ENCODE measurements around the gene GAPDHS. TPM values are rescaled to one million over a fixed set of nuclear protein-coding genes. Genes with fewer than 3 reads are reported as not detected.

The GAPDHS gene
- total RNA-seq, 1 experiment from 2014 or later = not detected

DNA sequence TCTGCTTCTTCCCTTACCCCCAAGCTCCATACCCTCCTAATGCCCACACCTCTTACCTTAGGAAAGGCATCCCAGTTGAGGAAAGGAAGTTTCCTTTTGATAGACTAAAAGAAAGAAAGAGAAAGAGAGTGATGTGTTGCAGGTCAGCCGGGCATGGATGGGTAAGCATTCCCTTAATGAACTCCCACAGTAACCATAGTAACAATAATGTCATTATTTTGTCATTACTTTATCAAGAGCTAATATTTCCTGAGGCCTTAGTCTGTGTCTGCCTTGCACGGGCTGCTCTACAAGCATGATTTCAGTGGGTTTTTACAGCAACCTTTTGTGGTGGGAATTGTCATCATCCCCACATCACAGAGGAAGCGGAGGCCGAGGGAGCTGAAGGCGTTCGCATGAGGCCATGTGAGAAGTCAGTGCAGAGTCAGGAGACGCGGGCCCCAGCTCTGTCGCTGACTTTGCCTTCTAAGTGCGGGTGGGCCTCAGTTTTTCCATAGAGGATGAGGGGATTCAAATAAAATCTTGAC, 45.5 kb upstream of the GAPDHS start:
- Histone ChIP-seq H3K27ac (ENCODE audit: low read length) (no peak overlapping the region), H3K36me3 (ENCODE audit: low read depth, low read length) (no peaks in the 10 kb centered on the region), H3K79me2 (ENCODE audit: low read length) (no peaks in the 10 kb centered on the region), H3F3A (ENCODE audit: low read length, unreplicated experiment) (no peaks in the 10 kb centered on the region), H3K4me1 (ENCODE audit: insufficient read depth, low read length) (no peaks in the 10 kb centered on the region), H3K4me2 (ENCODE audit: low read length) (no peak overlapping the region), H3K9ac (ENCODE audit: low read length) (no peak overlapping the region), H3K4me3 (ENCODE audit: low read length) (no peak overlapping the region), H3K9me2 (replicated peaks; ENCODE audit: low read length) (no peaks in the 10 kb centered on the region), H2AFZ (ENCODE audit: low read length) (no peak overlapping the region), H3K9me3 (ENCODE audit: low read length) (no peaks in the 10 kb centered on the region), H3K27me3 (ENCODE audit: low read length) (no peaks in the 10 kb centered on the region), H4K20me1 (ENCODE audit: low read length) (no peaks in the 10 kb centered on the region)
- CTCF ChIA-PET = no interaction called here
- TF ChIP-seq EZH2phosphoT487 (IDR thresholded peaks at IDR 0.05; ENCODE audit: borderline replicate concordance, low read length) = no peak
- TF ChIP-seq, protein P1, sequence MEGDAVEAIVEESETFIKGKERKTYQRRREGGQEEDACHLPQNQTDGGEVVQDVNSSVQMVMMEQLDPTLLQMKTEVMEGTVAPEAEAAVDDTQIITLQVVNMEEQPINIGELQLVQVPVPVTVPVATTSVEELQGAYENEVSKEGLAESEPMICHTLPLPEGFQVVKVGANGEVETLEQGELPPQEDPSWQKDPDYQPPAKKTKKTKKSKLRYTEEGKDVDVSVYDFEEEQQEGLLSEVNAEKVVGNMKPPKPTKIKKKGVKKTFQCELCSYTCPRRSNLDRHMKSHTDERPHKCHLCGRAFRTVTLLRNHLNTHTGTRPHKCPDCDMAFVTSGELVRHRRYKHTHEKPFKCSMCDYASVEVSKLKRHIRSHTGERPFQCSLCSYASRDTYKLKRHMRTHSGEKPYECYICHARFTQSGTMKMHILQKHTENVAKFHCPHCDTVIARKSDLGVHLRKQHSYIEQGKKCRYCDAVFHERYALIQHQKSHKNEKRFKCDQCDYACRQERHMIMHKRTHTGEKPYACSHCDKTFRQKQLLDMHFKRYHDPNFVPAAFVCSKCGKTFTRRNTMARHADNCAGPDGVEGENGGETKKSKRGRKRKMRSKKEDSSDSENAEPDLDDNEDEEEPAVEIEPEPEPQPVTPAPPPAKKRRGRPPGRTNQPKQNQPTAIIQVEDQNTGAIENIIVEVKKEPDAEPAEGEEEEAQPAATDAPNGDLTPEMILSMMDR (conservative IDR thresholded peaks at IDR 0.05; ENCODE audit: low read depth, low read length) = no peak
- TF ChIP-seq EZH2 (IDR thresholded peaks at IDR 0.05; ENCODE audit: low read length, unreplicated experiment) = no peak
- POLR2A ChIA-PET (ENCODE audit: unreplicated experiment) = no interaction called here
- DNase-seq (no peak), ATAC-seq (no peak)
- intact Hi-C loops (cut with micrococcal nuclease) = no loop called here
- BruUV-seq (replicated peaks) = no TSS peak

GRCh38 chr19:35488677-35489076, 44.6 kb upstream of the GAPDHS start:
- H3K4me3 ChIP-seq (ENCODE audit: low read length) = no peak overlapping the region
- ATAC-seq (no peak), DNase-seq (no peak)
- H3K36me3 ChIP-seq (ENCODE audit: low read depth, low read length) = no peaks in the 10 kb centered on the region
- no peaks in the 10 kb centered on the region for H3K27me3 ChIP-seq (ENCODE audit: low read length)
- H3K79me2 ChIP-seq (ENCODE audit: low read length) = no peaks in the 10 kb centered on the region
- H3K9me3 ChIP-seq (ENCODE audit: low read length) = no peaks in the 10 kb centered on the region
- H4K20me1 ChIP-seq (ENCODE audit: low read length) = no peaks in the 10 kb centered on the region
- H3K9me2 ChIP-seq (replicated peaks; ENCODE audit: low read length) = no peaks in the 10 kb centered on the region
- ChIA-PET POLR2A (ENCODE audit: unreplicated experiment) (no interaction called here), CTCF (no interaction called here)
- no peak overlapping the region for H3K4me2 ChIP-seq (ENCODE audit: low read length)
- TF ChIP-seq, protein P1 (conservative IDR thresholded peaks at IDR 0.05; ENCODE audit: low read depth, low read length) = no peak
- TF ChIP-seq EZH2 (IDR thresholded peaks at IDR 0.05; ENCODE audit: low read length, unreplicated experiment) (no peak), EZH2phosphoT487 (IDR thresholded peaks at IDR 0.05; ENCODE audit: borderline replicate concordance, low read length) (no peak)
- no peaks in the 10 kb centered on the region for H3K4me1 ChIP-seq (ENCODE audit: insufficient read depth, low read length)
- no peak overlapping the region for H2AFZ ChIP-seq (ENCODE audit: low read length)
- H3K27ac ChIP-seq (ENCODE audit: low read length) = no peak overlapping the region
- BruUV-seq (replicated peaks) = no TSS peak
- H3F3A ChIP-seq (ENCODE audit: low read length, unreplicated experiment) = no peaks in the 10 kb centered on the region
- intact Hi-C loops (cut with micrococcal nuclease) = no loop called here
- no peak overlapping the region for H3K9ac ChIP-seq (ENCODE audit: low read length)

DNA sequence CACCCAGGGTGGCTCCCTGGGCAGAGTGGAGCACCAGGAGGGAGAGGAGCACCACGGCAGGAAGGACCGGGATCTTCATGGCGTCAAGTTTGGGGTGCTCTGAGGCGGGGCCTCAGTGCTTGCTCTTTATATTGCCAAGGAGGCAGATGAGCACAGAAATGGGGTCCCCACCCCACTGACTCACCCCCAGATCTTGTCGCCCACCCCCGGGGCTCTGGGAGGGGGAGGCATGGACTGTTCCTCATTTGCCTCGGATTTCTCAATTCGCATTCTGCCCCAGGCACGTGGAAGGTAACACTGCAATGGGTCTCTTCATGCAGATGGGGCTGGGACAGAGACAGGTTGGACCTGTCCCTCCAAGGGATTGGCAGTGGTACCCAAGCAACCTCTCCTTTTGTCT, 42.9 kb upstream of the GAPDHS start, which contains the start of gene KRTDAP:
KRTDAP (minus strand) TSS at position 101 of the 400 bp plus-strand sequence; CDS start at position 79, 22 bp downstream.
- TF ChIP-seq EZH2 (IDR thresholded peaks at IDR 0.05; ENCODE audit: low read length, unreplicated experiment) (no peak), EZH2phosphoT487 (IDR thresholded peaks at IDR 0.05; ENCODE audit: borderline replicate concordance, low read length) (no peak)
- TF ChIP-seq, protein P1 (conservative IDR thresholded peaks at IDR 0.05; ENCODE audit: low read depth, low read length) = no peak
- Histone ChIP-seq H3K9me3 (ENCODE audit: low read length) (no peaks in the 10 kb centered on the region), H3K79me2 (ENCODE audit: low read length) (no peaks in the 10 kb centered on the region), H3K4me3 (ENCODE audit: low read length) (no peak within 1 kb of the TSS), H3K9ac (ENCODE audit: low read length) (no peak within 1 kb of the TSS), H3K36me3 (ENCODE audit: low read depth, low read length) (no peaks in the 10 kb centered on the region), H3K4me2 (ENCODE audit: low read length) (no peak within 1 kb of the TSS), H3K4me1 (ENCODE audit: insufficient read depth, low read length) (no peaks in the 10 kb centered on the region), H3F3A (ENCODE audit: low read length, unreplicated experiment) (no peaks in the 10 kb centered on the region), H3K27me3 (ENCODE audit: low read length) (no peaks in the 10 kb centered on the region), H3K27ac (ENCODE audit: low read length) (no peak within 1 kb of the TSS), H3K9me2 (replicated peaks; ENCODE audit: low read length) (no peaks in the 10 kb centered on the region), H2AFZ (ENCODE audit: low read length) (no peak within 1 kb of the TSS), H4K20me1 (ENCODE audit: low read length) (no peaks in the 10 kb centered on the region)
- BruUV-seq (replicated peaks) = no TSS peak
- intact Hi-C loops (cut with micrococcal nuclease) = no loop called here
- DNase-seq = no peak
- ChIA-PET CTCF (no interaction called here), POLR2A (ENCODE audit: unreplicated experiment) (no interaction called here)
- ATAC-seq = no peak

All from PC-3 (cell line).